Upper lobe of left lung (tissue), 6 donors: ENCODE results near the gene EPS8. TPM values are rescaled to one million over a fixed set of nuclear protein-coding genes. Genes with fewer than 3 reads are reported as not detected.
A peak's percentile ranks its signal among the peaks of the same experiment; 100 is the strongest.

Source experiments
- ATAC-seq, 2 donors: fragments of 200-7000 bp; cut with Tn5 transposase; one replicate each; pipeline ENCODE4 v1.9.1; 2022; ENCODE audit warnings: mild to moderate bottlenecking in 2 of 2, moderate library complexity in 2 of 2; ENCODE audit not compliant: low FRiP score in 2 of 2
- DNase-seq, 2 donors: peaks; one replicate each; pipeline ENCODE4 v3.0.0-alpha.2; 2019 to 2020
- H3K27ac ChIP-seq, 4 donors: fragments of 200-600 bp; sonication (generic); one replicate each; pipeline ENCODE4 v1.5.1; 2016 to 2019
- H3K27me3 ChIP-seq, 4 donors: fragments of 200-600 bp; sonication (generic); one replicate each; pipeline ENCODE4 v1.5.1; 2017 to 2019
- H3K36me3 ChIP-seq, 4 donors: fragments of 200-600 bp; sonication (generic); one replicate each; pipeline ENCODE4 v1.5.1; 2016 to 2019
- H3K4me1 ChIP-seq, 4 donors: fragments of 200-600 bp; sonication (generic); one replicate each; pipeline ENCODE4 v1.5.1; 2018 to 2019
- H3K4me3 ChIP-seq, 4 donors: fragments of 200-600 bp; sonication (generic); one replicate each; pipeline ENCODE4 v1.5.1; 2017 to 2019; ENCODE audit warnings: mild to moderate bottlenecking in 2 of 4, moderate library complexity in 1 of 4
- H3K9me3 ChIP-seq, 4 donors: fragments of 200-600 bp; sonication (generic); one replicate each; pipeline ENCODE4 v1.5.1; 2018 to 2019
- CTCF ChIP-seq, 6 experiments: fragments of 450-650 bp in 4 of 6; fragments of 200-600 bp in 2 of 6; sonication (generic) in 2 of 6; IDR thresholded peaks; one replicate each; pipeline ENCODE4 v1.5.1; 2016 to 2019; ENCODE audit warnings: antibody characterized with exemption in 6 of 6
- EP300 ChIP-seq, 4 donors: sonication (generic); formaldehyde crosslinking; IDR thresholded peaks; one replicate each; pipeline ENCODE4 v1.5.1; 2017; ENCODE audit warnings: antibody characterized with exemption in 4 of 4, control low read depth in 2 of 4
- POLR2A ChIP-seq, 4 donors: fragments of 450-650 bp; IDR thresholded peaks; one replicate each; pipeline ENCODE4 v1.5.1; 2016 to 2017; ENCODE audit warnings: antibody characterized with exemption in 4 of 4, mild to moderate bottlenecking in 2 of 4
- POLR2AphosphoS5 ChIP-seq, 2 donors: sonication (generic); formaldehyde crosslinking; IDR thresholded peaks; one replicate each; pipeline ENCODE4 v1.5.1; 2017; ENCODE audit warnings: antibody characterized with exemption in 2 of 2
- WGBS, 2 donors: methylation state at CpG; one replicate each; pipeline ENCODE4 v1.1.5; 2017 to 2018; 5-methylcytosine and 5-hydroxymethylcytosine counted together
- total RNA-seq, 6 donors: library from RNA; depleted of rRNA in 4 of 6; stranded (reverse); fragments of >200 nt in 4 of 6; gene quantifications; one replicate each; pipeline versions ENCODE4 v1.1.0 to v1.2.1, GENCODE V29; 2016 to 2021
- donor health status: DM: no; HTN: no; CAD: no; lungs with moderate emphysema.
- donor health status: DM: no; HTN: yes; CAD: no; lungs with severe emphysema.

The EPS8 gene
- total RNA-seq, 6 donors from 2014 or later: 43.9 to 112 (median 67.2) TPM

DNA sequence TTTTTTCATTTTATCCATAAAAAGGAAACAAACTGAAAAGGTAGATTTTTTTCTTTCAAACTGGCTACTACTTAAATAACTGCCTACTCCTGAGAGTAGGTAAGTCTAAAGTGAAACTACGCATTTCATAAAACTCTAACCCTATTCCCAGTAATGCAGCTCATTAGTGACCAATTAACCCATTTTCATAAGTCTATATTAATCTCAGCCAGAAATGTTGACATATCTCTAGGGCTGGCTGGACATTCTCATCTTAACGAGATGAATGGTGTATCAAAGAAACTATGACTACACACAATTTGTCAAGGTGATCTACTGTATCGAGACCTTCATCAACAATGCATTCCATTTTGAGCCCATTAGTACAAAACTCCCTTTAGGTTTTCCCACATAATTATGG, 57.2 kb downstream of the EPS8 start:
- Histone ChIP-seq H3K4me1 (peaks cover 0 to 2% (median 0%) of the 10 kb centered on the region in 4 donors), H3K27ac (no peak overlapping the region), H3K9me3 (no peaks in the 10 kb centered on the region), H3K27me3 (no peaks in the 10 kb centered on the region), H3K4me3 (no peak overlapping the region), H3K36me3 (no peaks in the 10 kb centered on the region)
- TF ChIP-seq POLR2AphosphoS5 (IDR thresholded peaks at IDR 0.05) (no peak), EP300 (IDR thresholded peaks at IDR 0.05) (no peak), POLR2A (IDR thresholded peaks at IDR 0.05) (no peak), CTCF (IDR thresholded peaks at IDR 0.05) (no peak)
- no peak for ATAC-seq
- no peak for DNase-seq
- 86 to 92% methylated on average over 3 of the region's 3 CpGs for WGBS, 2 donors

DNA sequence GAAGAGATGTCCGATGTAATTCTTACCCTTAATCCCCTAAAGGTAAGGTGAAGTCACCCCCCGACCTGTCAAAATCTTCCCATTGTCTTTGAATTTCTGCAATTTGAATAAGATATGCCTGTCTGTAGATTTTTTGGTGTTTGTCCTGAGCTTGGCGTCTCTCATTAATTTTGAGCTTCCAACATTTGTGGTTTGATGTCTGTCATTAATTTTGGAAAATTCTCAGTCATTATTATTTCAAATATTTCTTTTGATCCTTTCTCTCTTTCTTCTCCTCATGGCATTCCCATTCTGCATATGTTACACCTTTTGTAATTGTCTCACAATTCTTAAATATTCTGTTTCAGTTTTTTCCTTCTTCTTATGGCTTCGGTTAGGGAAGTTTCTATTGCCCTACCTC, 60.1 kb downstream of the EPS8 start:
- Histone ChIP-seq H3K4me3 (no peak overlapping the region), H3K4me1 (peaks cover 2 to 15% (median 6%) of the 10 kb centered on the region in 4 donors), H3K27ac (no peak overlapping the region), H3K9me3 (no peaks in the 10 kb centered on the region), H3K36me3 (no peaks in the 10 kb centered on the region), H3K27me3 (no peaks in the 10 kb centered on the region)
- DNase-seq (no peak), ATAC-seq (no peak)
- TF ChIP-seq POLR2A (IDR thresholded peaks at IDR 0.05): no peak
- TF ChIP-seq EP300 (IDR thresholded peaks at IDR 0.05): no peak
- TF ChIP-seq POLR2AphosphoS5 (IDR thresholded peaks at IDR 0.05): no peak
- no peak for TF ChIP-seq CTCF (IDR thresholded peaks at IDR 0.05)
- 94 to 96% methylated on average over 4 of the region's 4 CpGs for WGBS, 2 donors

DNA sequence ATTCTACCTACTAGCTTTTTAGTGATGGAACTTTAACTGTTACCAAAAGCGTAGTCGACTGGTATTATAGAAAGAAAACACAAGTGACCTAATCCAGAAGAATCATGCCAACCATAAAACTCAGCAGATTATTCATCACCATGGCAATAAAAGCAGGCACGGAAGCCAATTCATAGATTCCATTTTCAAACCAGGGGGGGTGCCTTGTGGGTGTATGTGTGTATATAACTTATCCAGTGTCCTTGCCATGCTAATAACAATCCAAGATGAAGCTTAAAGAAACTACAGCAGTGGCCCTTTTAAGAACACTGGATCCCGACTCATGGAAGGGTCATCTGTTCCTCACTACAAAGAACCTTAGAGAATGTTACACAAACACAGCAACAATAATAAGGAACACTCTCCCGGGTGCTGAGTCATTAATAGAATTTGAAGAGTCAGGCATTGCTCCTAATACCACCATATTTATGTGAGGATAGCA, 61.0 kb downstream of the EPS8 start:
- H3K27me3 ChIP-seq: no peaks in the 10 kb centered on the region
- H3K9me3 ChIP-seq: no peaks in the 10 kb centered on the region
- TF ChIP-seq CTCF (IDR thresholded peaks at IDR 0.05) (no peak), POLR2AphosphoS5 (IDR thresholded peaks at IDR 0.05) (no peak), POLR2A (IDR thresholded peaks at IDR 0.05) (no peak), EP300 (IDR thresholded peaks at IDR 0.05) (no peak)
- WGBS, 2 donors: 73 to 83% methylated on average over 5 of the region's 5 CpGs
- no peaks in the 10 kb centered on the region for H3K36me3 ChIP-seq
- no peak for DNase-seq
- no peak overlapping the region for H3K4me3 ChIP-seq
- no peak overlapping the region for H3K27ac ChIP-seq
- peaks cover 2 to 15% (median 6%) of the 10 kb centered on the region in 4 donors for H3K4me1 ChIP-seq
- peak in 1 of 2 donors; percentile 43 for ATAC-seq

- Histone ChIP-seq H3K4me1 (peaks cover 2 to 19% (median 6%) of the 10 kb centered on the region in 4 donors), H3K27me3 (no peaks in the 10 kb centered on the region), H3K9me3 (no peaks in the 10 kb centered on the region), H3K27ac (no peak overlapping the region), H3K36me3 (no peaks in the 10 kb centered on the region), H3K4me3 (no peak overlapping the region)
- no peak for TF ChIP-seq EP300 (IDR thresholded peaks at IDR 0.05)
- no peak for TF ChIP-seq POLR2A (IDR thresholded peaks at IDR 0.05)
- TF ChIP-seq CTCF (IDR thresholded peaks at IDR 0.05): no peak
- TF ChIP-seq POLR2AphosphoS5 (IDR thresholded peaks at IDR 0.05): no peak
- DNase-seq (no peak), ATAC-seq (no peak)
These were observed 62.4 kb downstream of the EPS8 start for GRCh38 chr12:15726878-15727150.

GRCh38 chr12:15726027-15726877, 62.9 kb downstream of the EPS8 start:
- TF ChIP-seq CTCF (IDR thresholded peaks at IDR 0.05): no peak
- TF ChIP-seq POLR2AphosphoS5 (IDR thresholded peaks at IDR 0.05): no peak
- no peak for TF ChIP-seq POLR2A (IDR thresholded peaks at IDR 0.05)
- TF ChIP-seq EP300 (IDR thresholded peaks at IDR 0.05): no peak
- Histone ChIP-seq H3K4me3 (no peak overlapping the region), H3K27ac (peak overlapping the region in 2 of 4 donors; percentile 2 to 36), H3K36me3 (no peaks in the 10 kb centered on the region), H3K4me1 (peaks cover 2 to 22% (median 6%) of the 10 kb centered on the region in 4 donors), H3K9me3 (no peaks in the 10 kb centered on the region), H3K27me3 (no peaks in the 10 kb centered on the region)
- no peak for DNase-seq
- 40 to 49% methylated on average over 2 of the region's 2 CpGs for WGBS, 2 donors
- ATAC-seq: peak in 1 of 2 donors; percentile 54
